Brain microvascular endothelial cell (primary cell): ENCODE results near the gene AIDA.

ENCODE experiments used
- DNase-seq: peaks from one replicate; pipeline ENCODE4 v3.0.0-alpha.2; 2020
- H3K27ac ChIP-seq: fragments of 250-450 bp; sonication (Bioruptor Pico); 2 replicates; pipeline ENCODE4 v1.5.1; 2020; ENCODE audit warnings: mild to moderate bottlenecking, moderate library complexity
- H3K27me3 ChIP-seq: fragments of 250-450 bp; sonication (Bioruptor Pico); replicated peaks from 2 replicates; pipeline ENCODE4 v1.5.1; 2020; ENCODE audit warnings: mild to moderate bottlenecking
- H3K36me3 ChIP-seq: fragments of 250-450 bp; sonication (Bioruptor Pico); replicated peaks from 2 replicates; pipeline ENCODE4 v1.5.1; 2020; ENCODE audit warnings: mild to moderate bottlenecking
- H3K4me3 ChIP-seq: 2 replicates; pipeline ENCODE4 v1.5.1; 2011; ENCODE audit warnings: low read depth, mild to moderate bottlenecking, control low read depth, low read length, moderate library complexity
- in situ Hi-C: cut with HindIII; loops from 2 replicates; pipeline ENCODE4 v1.10.0; 2017; ENCODE audit warnings: low sequenced_read_pairs, low pct_ligation_motif_present
- TF ChIP-seq, protein P1 (sequence below): IDR thresholded peaks from 2 replicates; pipeline ENCODE4 v1.5.1; 2011; ENCODE audit warnings: low read depth, mild to moderate bottlenecking, moderate library complexity, low read length, control low read depth, inconsistent platforms; ENCODE audit errors: missing control alignments

The AIDA gene

DNA sequence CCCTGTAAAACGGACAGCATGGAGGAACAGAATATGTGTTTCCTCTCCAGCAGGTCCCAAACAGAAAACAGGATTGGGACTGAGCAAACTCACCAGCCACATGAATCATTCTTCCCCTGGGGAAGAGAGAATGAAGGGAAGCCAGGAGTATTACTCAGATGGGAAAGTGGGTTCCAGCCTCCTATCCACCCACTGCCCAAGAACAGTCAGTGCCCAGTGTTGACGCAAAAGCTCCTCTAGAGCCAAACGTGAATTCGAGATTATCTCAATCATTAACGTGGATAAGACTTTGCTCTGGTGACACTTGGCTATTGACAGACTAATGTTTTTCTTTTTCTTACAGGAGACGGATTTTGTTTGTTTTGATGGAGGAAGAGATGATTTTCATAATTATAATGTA lies 85.1 kb downstream of the AIDA start:
- TF ChIP-seq, protein P1, sequence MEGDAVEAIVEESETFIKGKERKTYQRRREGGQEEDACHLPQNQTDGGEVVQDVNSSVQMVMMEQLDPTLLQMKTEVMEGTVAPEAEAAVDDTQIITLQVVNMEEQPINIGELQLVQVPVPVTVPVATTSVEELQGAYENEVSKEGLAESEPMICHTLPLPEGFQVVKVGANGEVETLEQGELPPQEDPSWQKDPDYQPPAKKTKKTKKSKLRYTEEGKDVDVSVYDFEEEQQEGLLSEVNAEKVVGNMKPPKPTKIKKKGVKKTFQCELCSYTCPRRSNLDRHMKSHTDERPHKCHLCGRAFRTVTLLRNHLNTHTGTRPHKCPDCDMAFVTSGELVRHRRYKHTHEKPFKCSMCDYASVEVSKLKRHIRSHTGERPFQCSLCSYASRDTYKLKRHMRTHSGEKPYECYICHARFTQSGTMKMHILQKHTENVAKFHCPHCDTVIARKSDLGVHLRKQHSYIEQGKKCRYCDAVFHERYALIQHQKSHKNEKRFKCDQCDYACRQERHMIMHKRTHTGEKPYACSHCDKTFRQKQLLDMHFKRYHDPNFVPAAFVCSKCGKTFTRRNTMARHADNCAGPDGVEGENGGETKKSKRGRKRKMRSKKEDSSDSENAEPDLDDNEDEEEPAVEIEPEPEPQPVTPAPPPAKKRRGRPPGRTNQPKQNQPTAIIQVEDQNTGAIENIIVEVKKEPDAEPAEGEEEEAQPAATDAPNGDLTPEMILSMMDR: no peak
- in situ Hi-C loops: no loop called here
- peak; percentile 61 for DNase-seq
- peak overlapping the region; percentile 25 for H3K27ac ChIP-seq
- H3K36me3 ChIP-seq: peaks cover 26% of the 10 kb centered on the region
- no peak overlapping the region for H3K4me3 ChIP-seq
- no peaks in the 10 kb centered on the region for H3K27me3 ChIP-seq

- in situ Hi-C loops: no loop called here
- no peak overlapping the region for H3K4me3 ChIP-seq
- no peaks in the 10 kb centered on the region for H3K27me3 ChIP-seq
- H3K27ac ChIP-seq: no peak overlapping the region
- peaks cover 21% of the 10 kb centered on the region for H3K36me3 ChIP-seq
- TF ChIP-seq, protein P1: no peak
- no peak for DNase-seq
Measured at GRCh38 chr1:222624214-222624613, 88.1 kb downstream of the AIDA start.

DNA sequence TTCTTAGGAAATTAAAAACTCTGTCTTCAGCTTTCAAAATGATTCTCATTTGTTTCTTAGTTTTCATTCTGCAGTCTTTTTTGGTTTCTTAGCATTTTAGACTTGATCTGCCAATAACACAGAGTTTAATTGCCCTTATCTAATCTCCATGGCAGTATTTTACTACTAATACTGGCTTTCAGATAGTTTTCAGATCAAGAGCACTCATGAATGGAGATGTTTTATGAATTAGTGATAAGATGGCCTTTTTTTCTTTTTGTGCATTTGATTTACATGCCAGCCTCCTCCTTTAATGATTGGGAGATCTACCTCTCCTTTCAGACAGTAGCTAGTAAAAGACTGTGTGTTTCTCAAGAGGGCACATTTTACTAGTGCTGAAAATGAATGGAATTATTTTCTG lies 88.8 kb downstream of the AIDA start:
- in situ Hi-C loops: no loop called here
- Histone ChIP-seq H3K36me3 (peaks cover 18% of the 10 kb centered on the region), H3K4me3 (no peak overlapping the region), H3K27me3 (no peaks in the 10 kb centered on the region), H3K27ac (no peak overlapping the region)
- no peak for DNase-seq
- TF ChIP-seq, protein P1: no peak

DNA sequence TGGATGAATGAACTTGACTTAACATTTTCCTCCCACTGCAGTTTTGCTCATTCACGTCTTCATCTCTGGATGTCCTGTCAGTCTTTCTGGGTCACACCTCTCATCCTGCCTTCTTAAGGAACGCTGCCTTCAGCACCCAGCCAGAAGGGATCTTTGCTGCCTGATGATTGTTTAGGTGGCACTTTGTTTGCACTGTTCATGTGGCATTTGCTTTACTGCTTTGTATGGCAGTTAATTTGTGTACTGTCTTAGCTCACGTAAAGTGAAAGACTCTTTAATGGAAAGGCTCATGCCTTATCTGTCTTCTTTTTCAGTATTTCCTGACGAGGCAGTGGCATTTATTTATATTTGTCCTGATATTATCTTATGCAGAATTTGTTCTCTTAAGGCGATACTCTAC lies 89.5 kb downstream of the AIDA start:
- in situ Hi-C loops: no loop called here
- no peak for DNase-seq
- H3K4me3 ChIP-seq: no peak overlapping the region
- TF ChIP-seq, protein P1: no peak
- no peaks in the 10 kb centered on the region for H3K27me3 ChIP-seq
- H3K27ac ChIP-seq: no peak overlapping the region
- peaks cover 14% of the 10 kb centered on the region for H3K36me3 ChIP-seq

GRCh38 chr1:222620566-222620965 lies 91.7 kb downstream of the AIDA start:
- TF ChIP-seq, protein P1: no peak
- no peak for DNase-seq
- Histone ChIP-seq H3K36me3 (peaks cover 12% of the 10 kb centered on the region), H3K4me3 (no peak overlapping the region), H3K27ac (no peak overlapping the region), H3K27me3 (no peaks in the 10 kb centered on the region)
- in situ Hi-C loops: no loop called here

GRCh38 chr1:222618880-222619596 lies 93.3 kb downstream of the AIDA start:
- in situ Hi-C loops: no loop called here
- TF ChIP-seq, protein P1: no peak
- no peaks in the 10 kb centered on the region for H3K27me3 ChIP-seq
- H3K4me3 ChIP-seq: peak overlapping the region; percentile 80
- H3K27ac ChIP-seq: no peak overlapping the region
- H3K36me3 ChIP-seq: peaks cover 5% of the 10 kb centered on the region
- DNase-seq: no peak
